Activated B cell treated with CpG ODN at 0.5 μM for 24 hours (primary cell): ENCODE measurements around the gene PRKAG2. TPM values are rescaled to one million over a fixed set of nuclear protein-coding genes. Genes with fewer than 3 reads are reported as not detected.

Experiments used
- ATAC-seq: fragments of 200-7000 bp; cut with Tn5 transposase; one replicate; pipeline ENCODE4 v1.10.0; 2021; ENCODE audit warnings: low read depth, mild to moderate bottlenecking, moderate library complexity
- CTCF ChIA-PET: fragments of 350-600 bp; sonication (Branson Sonifier 250); formaldehyde crosslinking; loops from one replicate; lab custom pipeline; 2021; ENCODE audit warnings: antibody characterized with exemption; lab: Charles Lee
- POLR2A ChIA-PET: fragments of 350-600 bp; sonication (Branson Sonifier 250); formaldehyde crosslinking; loops from one replicate; lab custom pipeline; 2021; ENCODE audit warnings: antibody characterized with exemption; lab: Charles Lee
- DNase-seq: peaks from one replicate; pipeline ENCODE4 v3.0.0; 2022
- H3K27ac Mint-ChIP-seq: one replicate; pipeline ENCODE4 v1.8.0; 2020; ENCODE audit warnings: mixed read lengths
- H3K27me3 Mint-ChIP-seq: one replicate; pipeline ENCODE4 v1.8.0; 2021; ENCODE audit warnings: mixed read lengths
- H3K36me3 Mint-ChIP-seq: one replicate; pipeline ENCODE4 v1.8.0; 2021; ENCODE audit warnings: low read depth, mixed read lengths
- H3K4me1 Mint-ChIP-seq: one replicate; pipeline ENCODE4 v1.8.0; 2021; ENCODE audit warnings: mixed read lengths
- H3K4me3 Mint-ChIP-seq: one replicate; pipeline ENCODE4 v1.8.0; 2020; ENCODE audit warnings: mild to moderate bottlenecking, mixed read lengths
- H3K9me3 Mint-ChIP-seq: one replicate; pipeline ENCODE4 v1.8.0; 2020; ENCODE audit warnings: mixed read lengths
- CTCF ChIP-seq: fragments of 200-600 bp; IDR thresholded peaks from one replicate; pipeline ENCODE4 v1.8.0; 2022; ENCODE audit warnings: antibody characterized with exemption, mild to moderate bottlenecking
- intact Hi-C: fragments of 100-400 bp; cut with micrococcal nuclease; formaldehyde crosslinking; loops from one replicate; pipeline ENCODE4 v1.15.1; 2024
- total RNA-seq: library from RNA; stranded (reverse); gene quantifications from 2 replicates; pipeline ENCODE4 v1.2.3, GENCODE V29; 2022

The PRKAG2 gene
- total RNA-seq, 1 donor from 2014 or later = 19.7 TPM

- no peak for DNase-seq
- H3K27me3 Mint-ChIP-seq = no peaks in the 10 kb centered on the region
- ATAC-seq = no peak
- TF ChIP-seq CTCF = no peak
- peaks cover 41% of the 10 kb centered on the region for H3K4me1 Mint-ChIP-seq
- no peaks in the 10 kb centered on the region for H3K36me3 Mint-ChIP-seq
- intact Hi-C loops = no loop called here
- no peaks in the 10 kb centered on the region for H3K9me3 Mint-ChIP-seq
- CTCF ChIA-PET = interaction anchor here (3.3 kb wide), 1 partner anchor 9 kb away, joined by 19 read pairs; no protein-coding TSS in a partner anchor
- no peak overlapping the region for H3K27ac Mint-ChIP-seq
- H3K4me3 Mint-ChIP-seq = no peak overlapping the region
- POLR2A ChIA-PET = interaction anchor here (0.6 kb wide), 1 partner anchor 415 kb away, joined by 9 read pairs; no protein-coding TSS in a partner anchor
These were observed 84.8 kb downstream of the PRKAG2 start for GRCh38 chr7:151792086-151792485.

DNA sequence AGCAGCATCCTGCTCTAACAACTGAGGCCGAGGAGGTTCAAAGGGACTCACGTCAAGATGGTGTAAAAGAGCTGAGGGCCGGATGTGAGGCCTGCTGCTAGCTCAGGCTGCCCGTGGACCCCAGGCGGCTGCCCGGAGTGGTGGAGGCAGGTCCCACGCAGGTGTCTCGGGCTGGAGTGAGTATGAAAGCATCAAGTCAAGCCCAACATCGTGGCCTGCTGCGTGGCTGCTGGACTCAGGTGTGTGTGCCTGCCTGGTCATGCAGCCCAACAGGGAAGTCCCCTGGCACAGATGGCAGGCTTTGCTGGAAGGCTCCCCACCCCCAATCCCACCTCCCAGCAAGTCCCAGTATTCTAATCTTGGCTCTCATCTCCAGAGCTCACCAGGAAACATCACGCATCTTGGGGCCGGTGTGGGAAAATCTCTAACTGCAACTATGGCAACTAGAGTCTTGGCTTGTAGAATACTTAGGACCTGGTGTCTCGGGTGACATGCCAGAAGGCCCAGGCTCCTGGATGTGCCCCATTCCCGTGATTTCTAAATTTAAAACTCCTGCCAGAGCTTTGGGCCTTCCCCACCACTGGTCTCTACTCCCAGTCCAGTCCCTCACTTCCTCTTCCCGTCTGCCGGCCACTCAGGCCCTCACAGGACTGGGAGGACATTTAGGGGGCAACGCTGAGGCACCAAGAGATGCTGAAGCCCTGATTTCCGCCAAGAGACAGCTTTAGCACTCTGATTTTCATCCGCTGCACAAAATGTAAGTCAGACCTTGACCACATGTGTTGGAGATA is 85.9 kb downstream of the PRKAG2 start:
- peaks cover 3% of the 10 kb centered on the region for H3K36me3 Mint-ChIP-seq
- peaks cover 36% of the 10 kb centered on the region for H3K4me1 Mint-ChIP-seq
- no peaks in the 10 kb centered on the region for H3K9me3 Mint-ChIP-seq
- H3K27me3 Mint-ChIP-seq = no peaks in the 10 kb centered on the region
- ATAC-seq (no peak), DNase-seq (no peak)
- no peak for TF ChIP-seq CTCF
- POLR2A ChIA-PET = no interaction called here
- H3K4me3 Mint-ChIP-seq = no peak overlapping the region
- CTCF ChIA-PET = interaction anchor here (3.3 kb wide), 1 partner anchor 8 kb away, joined by 19 read pairs; no protein-coding TSS in a partner anchor
- intact Hi-C loops = no loop called here
- H3K27ac Mint-ChIP-seq = no peak overlapping the region

DNA sequence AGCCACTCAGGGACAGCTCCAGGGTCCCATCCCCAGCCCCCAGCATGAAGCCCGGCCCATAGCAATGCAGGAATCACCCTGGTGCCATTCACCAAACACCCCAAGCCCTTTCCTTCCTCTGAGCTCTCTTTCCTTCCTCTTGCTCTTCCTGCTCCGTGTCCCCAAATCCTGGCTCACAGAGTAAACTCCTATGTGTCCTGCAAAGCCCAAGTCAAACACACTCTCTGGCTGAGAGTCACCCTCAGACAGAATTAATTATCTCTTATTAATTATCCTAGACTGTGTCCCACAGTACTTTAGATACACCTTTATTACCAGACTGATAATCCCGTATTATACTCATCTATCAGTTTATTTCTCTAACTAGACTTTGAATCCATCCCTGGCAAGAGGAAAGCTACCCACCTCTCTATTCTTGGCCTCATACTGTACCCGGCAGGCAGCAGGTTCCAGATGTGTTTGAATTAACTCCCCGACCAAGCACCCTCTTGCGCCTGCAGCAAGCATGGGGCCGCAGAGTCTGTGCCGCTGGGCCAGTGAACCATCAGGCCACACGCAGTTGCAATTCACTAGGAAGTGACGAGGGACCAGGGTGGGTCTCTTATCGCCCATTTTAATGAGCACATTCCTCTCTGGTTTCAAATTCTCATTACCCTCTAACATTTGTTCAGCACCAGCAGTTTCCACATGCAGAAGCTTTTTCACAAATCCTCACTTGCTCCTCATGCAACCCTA is 86.7 kb downstream of the PRKAG2 start:
- Mint-ChIP-seq H3K27ac (no peak overlapping the region), H3K27me3 (no peaks in the 10 kb centered on the region), H3K4me1 (peaks cover 30% of the 10 kb centered on the region), H3K9me3 (no peaks in the 10 kb centered on the region), H3K4me3 (no peak overlapping the region), H3K36me3 (peaks cover 6% of the 10 kb centered on the region)
- ATAC-seq = no peak
- no peak for DNase-seq
- CTCF ChIA-PET = interaction anchor here (3.3 kb wide), 1 partner anchor 7 kb away, joined by 19 read pairs; no protein-coding TSS in a partner anchor
- intact Hi-C loops = no loop called here
- POLR2A ChIA-PET = no interaction called here
- no peak for TF ChIP-seq CTCF

GRCh38 chr7:151789380-151789947 is 87.5 kb downstream of the PRKAG2 start:
- Mint-ChIP-seq H3K4me3 (no peak overlapping the region), H3K27me3 (no peaks in the 10 kb centered on the region), H3K36me3 (peaks cover 8% of the 10 kb centered on the region), H3K4me1 (peaks cover 24% of the 10 kb centered on the region), H3K27ac (no peak overlapping the region), H3K9me3 (no peaks in the 10 kb centered on the region)
- DNase-seq = no peak
- ChIA-PET CTCF (no interaction called here), POLR2A (no interaction called here)
- no peak for ATAC-seq
- no peak for TF ChIP-seq CTCF
- intact Hi-C loops = no loop called here

GRCh38 chr7:151787348-151787747 is 89.6 kb downstream of the PRKAG2 start:
- POLR2A ChIA-PET = no interaction called here
- DNase-seq (no peak), ATAC-seq (no peak)
- Mint-ChIP-seq H3K4me3 (no peak overlapping the region), H3K36me3 (peaks cover 8% of the 10 kb centered on the region), H3K27me3 (no peaks in the 10 kb centered on the region), H3K9me3 (no peaks in the 10 kb centered on the region), H3K27ac (no peak overlapping the region), H3K4me1 (peaks cover 28% of the 10 kb centered on the region)
- CTCF ChIA-PET = no interaction called here
- no peak for TF ChIP-seq CTCF
- intact Hi-C loops = no loop called here
